HG02642 (cell line): ENCODE data around the gene TLCD2.
"Not testable (repeated sequence)": the region's sequence is repeated elsewhere in the genome, so short reads cannot be mapped to it uniquely, and the experiment has no call there.

Source experiments
- ATAC-seq: cut with Tn5 transposase; IDR thresholded peaks from one replicate; pipeline ENCODE4 v1.9.1; 2021; ENCODE audit warnings: mild to moderate bottlenecking; ENCODE audit not compliant: unreplicated experiment, poor library complexity

Gene TLCD2

GRCh38 chr17:1709971-1710806 lies at the start of gene TLCD2:
Gene TLCD2, minus strand, starts transcription at chr17:1710377. Its CDS starts 135 bp downstream, at chr17:1710242.
- ATAC-seq = no peak

- ATAC-seq = no peak
Measured at GRCh38 chr17:1759529-1759928, 49.4 kb upstream of the TLCD2 start.

- no peak for ATAC-seq
Measured at GRCh38 chr17:1758807-1759206, 48.6 kb upstream of the TLCD2 start.

- no peak for ATAC-seq
Measured at GRCh38 chr17:1755827-1756262, 45.7 kb upstream of the TLCD2 start.

GRCh38 chr17:1755252-1755826 lies 45.2 kb upstream of the TLCD2 start:
- no peak for ATAC-seq

GRCh38 chr17:1754430-1755112 lies 44.4 kb upstream of the TLCD2 start:
- ATAC-seq = no peak

GRCh38 chr17:1753767-1754429 lies 43.7 kb upstream of the TLCD2 start:
- no peak for ATAC-seq

- no peak for ATAC-seq
Measured at GRCh38 chr17:1752425-1753262, 42.5 kb upstream of the TLCD2 start.

- ATAC-seq = no peak
Measured at GRCh38 chr17:1750628-1751027, 40.5 kb upstream of the TLCD2 start.

- ATAC-seq = no peak
Measured at GRCh38 chr17:1746975-1747543, 36.9 kb upstream of the TLCD2 start.

- ATAC-seq = no peak
Measured at GRCh38 chr17:1745513-1746020, 35.4 kb upstream of the TLCD2 start.

- no peak for ATAC-seq
Measured at GRCh38 chr17:1744551-1745512, 34.7 kb upstream of the TLCD2 start.

GRCh38 chr17:1743088-1743439 lies 32.9 kb upstream of the TLCD2 start:
- no peak for ATAC-seq

- ATAC-seq = no peak
Measured at GRCh38 chr17:1742371-1743087, 32.4 kb upstream of the TLCD2 start, which contains the start of gene SERPINF2. Gene SERPINF2, plus strand, starts transcription at chr17:1742871. Its CDS starts 2,125 bp downstream, at chr17:1744996.

- ATAC-seq = not testable (repeated sequence)
Measured at GRCh38 chr17:1741899-1742298, 31.7 kb upstream of the TLCD2 start.

- ATAC-seq = no peak
Measured at GRCh38 chr17:1737531-1738291, 27.5 kb upstream of the TLCD2 start.
